Prostate gland (tissue), 2 donors: Measurements from ENCODE around the gene GPR137C.

ENCODE experiments used
- POLR2A ChIP-seq: fragments of 450-650 bp; IDR thresholded peaks from one replicate; pipeline ENCODE4 v1.6.1; 2016; ENCODE audit warnings: antibody characterized with exemption, mild to moderate bottlenecking
- POLR2AphosphoS5 ChIP-seq: sonication (generic); formaldehyde crosslinking; IDR thresholded peaks from one replicate; pipeline ENCODE4 v1.6.1; 2017; ENCODE audit warnings: antibody characterized with exemption
- TF ChIP-seq, protein P1 (sequence below), 4 experiments: fragments of 200-600 bp in 2 of 4; fragments of 450-650 bp in 2 of 4; sonication (generic) in 2 of 4; IDR thresholded peaks; 1 replicate in 3 of 4; 2 replicates in 1 of 4; pipeline ENCODE4 v1.5.1; 2016 to 2019; ENCODE audit warnings: antibody characterized with exemption in 4 of 4, mild to moderate bottlenecking in 2 of 4, moderate library complexity in 2 of 4

DNA sequence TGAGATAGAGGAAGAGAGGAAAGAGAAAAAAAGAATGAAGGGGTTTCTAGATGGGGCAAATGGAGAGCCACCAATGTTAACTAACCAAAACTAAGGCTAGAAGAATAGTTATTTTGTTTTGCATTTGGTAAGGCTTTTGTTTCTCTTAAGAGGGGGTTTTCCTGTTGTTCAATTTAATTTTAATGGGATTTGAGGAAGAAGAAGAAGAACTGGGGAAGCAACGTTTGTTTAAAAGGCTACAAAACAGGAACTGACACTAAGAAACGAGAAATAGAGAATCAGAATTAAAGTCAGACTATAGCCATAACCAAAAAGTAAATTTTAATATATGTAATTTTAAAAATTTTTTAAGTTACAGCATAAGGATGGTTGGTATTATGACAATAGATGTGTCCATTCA lies 14.0 kb upstream of the GPR137C start:
- TF ChIP-seq, protein P1, sequence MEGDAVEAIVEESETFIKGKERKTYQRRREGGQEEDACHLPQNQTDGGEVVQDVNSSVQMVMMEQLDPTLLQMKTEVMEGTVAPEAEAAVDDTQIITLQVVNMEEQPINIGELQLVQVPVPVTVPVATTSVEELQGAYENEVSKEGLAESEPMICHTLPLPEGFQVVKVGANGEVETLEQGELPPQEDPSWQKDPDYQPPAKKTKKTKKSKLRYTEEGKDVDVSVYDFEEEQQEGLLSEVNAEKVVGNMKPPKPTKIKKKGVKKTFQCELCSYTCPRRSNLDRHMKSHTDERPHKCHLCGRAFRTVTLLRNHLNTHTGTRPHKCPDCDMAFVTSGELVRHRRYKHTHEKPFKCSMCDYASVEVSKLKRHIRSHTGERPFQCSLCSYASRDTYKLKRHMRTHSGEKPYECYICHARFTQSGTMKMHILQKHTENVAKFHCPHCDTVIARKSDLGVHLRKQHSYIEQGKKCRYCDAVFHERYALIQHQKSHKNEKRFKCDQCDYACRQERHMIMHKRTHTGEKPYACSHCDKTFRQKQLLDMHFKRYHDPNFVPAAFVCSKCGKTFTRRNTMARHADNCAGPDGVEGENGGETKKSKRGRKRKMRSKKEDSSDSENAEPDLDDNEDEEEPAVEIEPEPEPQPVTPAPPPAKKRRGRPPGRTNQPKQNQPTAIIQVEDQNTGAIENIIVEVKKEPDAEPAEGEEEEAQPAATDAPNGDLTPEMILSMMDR (IDR thresholded peaks at IDR 0.05) = no peak
- TF ChIP-seq POLR2AphosphoS5 = no peak
- no peak for TF ChIP-seq POLR2A
